HepG2 (cell line): ENCODE data around the gene WDR18. TPM values are rescaled to one million over a fixed set of nuclear protein-coding genes. Genes with fewer than 3 reads are reported as not detected.

Experiments
- ERF ChIP-seq: IDR thresholded peaks from 2 replicates; pipeline ENCODE4 v1.6.1; 2018; ENCODE audit warnings: missing biosample characterization, missing genetic modification reagents
- GMEB2 ChIP-seq: IDR thresholded peaks from 2 replicates; pipeline ENCODE4 v1.6.1; 2016; ENCODE audit warnings: missing biosample characterization, missing genetic modification reagents, low read depth
- HOXA5 ChIP-seq: sonication (generic); formaldehyde crosslinking; IDR thresholded peaks from 2 replicates; pipeline ENCODE4 v1.4.0; 2020; ENCODE audit warnings: missing genetic modification reagents
- KLF13 ChIP-seq: sonication (generic); formaldehyde crosslinking; IDR thresholded peaks from 2 replicates; pipeline ENCODE4 v1.4.0; 2020; ENCODE audit warnings: mild to moderate bottlenecking, missing genetic modification reagents
- KLF16 ChIP-seq, 2 experiments: sonication (generic) in 1 of 2; formaldehyde crosslinking in 1 of 2; IDR thresholded peaks; 2 replicates each; pipeline versions ENCODE4 v1.6.1 to v1.8.0; 2016 to 2023; ENCODE audit warnings: missing genetic modification reagents in 2 of 2, missing compliant biosample characterization in 1 of 2
- RFX5 ChIP-seq: IDR thresholded peaks from 2 replicates; pipeline ENCODE4 v1.6.1; 2011; ENCODE audit warnings: low read depth, low read length, improper control_type of control experiment
- SALL2 ChIP-seq: sonication (generic); formaldehyde crosslinking; IDR thresholded peaks from 2 replicates; pipeline ENCODE4 v1.8.1; 2023; ENCODE audit warnings: mild to moderate bottlenecking, missing genetic modification reagents, inconsistent platforms
- SPEN ChIP-seq: sonication (generic); formaldehyde crosslinking; IDR thresholded peaks from 2 replicates; pipeline ENCODE4 v1.5.1; 2020; ENCODE audit warnings: low read depth, mild to moderate bottlenecking, missing genetic modification reagents
- SRSF1 ChIP-seq: fragments of 200-400 bp; formaldehyde crosslinking; optimal IDR thresholded peaks from 2 replicates; pipeline ENCODE3; 2017; ENCODE audit warnings: mild to moderate bottlenecking, low read depth, low read length, moderate library complexity
- TEF ChIP-seq: sonication (generic); formaldehyde crosslinking; IDR thresholded peaks from 2 replicates; pipeline ENCODE4 v1.5.0; 2020; ENCODE audit warnings: missing genetic modification reagents
- THRA ChIP-seq: sonication (generic); formaldehyde crosslinking; IDR thresholded peaks from 2 replicates; pipeline ENCODE4 v1.4.0; 2020; ENCODE audit warnings: missing genetic modification reagents, borderline replicate concordance
- TP53 ChIP-seq: sonication (generic); formaldehyde crosslinking; conservative IDR thresholded peaks from 2 replicates; pipeline ENCODE4 v1.4.0; 2020; ENCODE audit warnings: missing genetic modification reagents
- U2AF1 ChIP-seq: fragments of 200-400 bp; formaldehyde crosslinking; optimal IDR thresholded peaks from 2 replicates; pipeline ENCODE3; 2017; ENCODE audit warnings: mild to moderate bottlenecking, low read depth, low read length
- ZBTB25 ChIP-seq: IDR thresholded peaks from 2 replicates; pipeline ENCODE4 v1.6.1; 2018; ENCODE audit warnings: missing genetic modification reagents
- ZBTB38 ChIP-seq: sonication (generic); formaldehyde crosslinking; IDR thresholded peaks from 2 replicates; pipeline ENCODE4 v1.5.1; 2020; ENCODE audit warnings: mild to moderate bottlenecking, missing genetic modification reagents
- ZBTB7B ChIP-seq: sonication (generic); formaldehyde crosslinking; IDR thresholded peaks from 2 replicates; pipeline ENCODE4 v1.4.0; 2020; ENCODE audit warnings: missing genetic modification reagents
- ZFP90 ChIP-seq: sonication (generic); formaldehyde crosslinking; IDR thresholded peaks from 2 replicates; pipeline ENCODE4 v1.8.0; 2022; ENCODE audit warnings: missing genetic modification reagents, mild to moderate bottlenecking, inconsistent platforms, borderline replicate concordance
- ZNF18 ChIP-seq: sonication (generic); formaldehyde crosslinking; IDR thresholded peaks from 2 replicates; pipeline ENCODE4 v1.8.0; 2022; ENCODE audit warnings: mild to moderate bottlenecking, missing genetic modification reagents; ENCODE audit not compliant: insufficient replicate concordance
- ZNF337 ChIP-seq: sonication (generic); formaldehyde crosslinking; IDR thresholded peaks from 2 replicates; pipeline ENCODE4 v1.5.1; 2020; ENCODE audit warnings: missing genetic modification reagents, low read depth, mild to moderate bottlenecking, borderline replicate concordance
- ZNF569 ChIP-seq: sonication (generic); formaldehyde crosslinking; IDR thresholded peaks from 2 replicates; pipeline ENCODE4 v1.5.0; 2020; ENCODE audit warnings: mild to moderate bottlenecking, missing genetic modification reagents, moderate library complexity, borderline replicate concordance
- ZNF605 ChIP-seq: sonication (generic); formaldehyde crosslinking; IDR thresholded peaks from 2 replicates; pipeline ENCODE4 v1.8.0; 2022; ENCODE audit warnings: mild to moderate bottlenecking, missing genetic modification reagents
- ZNF660 ChIP-seq: sonication (generic); formaldehyde crosslinking; IDR thresholded peaks from 2 replicates; pipeline ENCODE4 v1.5.1; 2020; ENCODE audit warnings: mild to moderate bottlenecking, low read depth, missing genetic modification reagents, borderline replicate concordance
- ZNF691 ChIP-seq: sonication (generic); formaldehyde crosslinking; IDR thresholded peaks from 2 replicates; pipeline ENCODE4 v1.4.0; 2020; ENCODE audit warnings: missing genetic modification reagents, low read depth, mild to moderate bottlenecking, borderline replicate concordance
- polyA plus RNA-seq, 8 experiments: library from polyadenylated mRNA; depleted of rRNA in 3 of 8; stranded (reverse) in 7 of 8; unstranded in 1 of 8; fragments of >200 nt; fragmentation: Illumina TruSeq in 4 of 8; extraction: Trizol in 4 of 8; gene quantifications; 2 replicates each; pipeline versions ENCODE4 v1.2.1 to v1.2.3, GENCODE V29; 2011 to 2016; ENCODE audit warnings: low read depth in 4 of 8, missing spikeins in 1 of 8, mixed read lengths in 1 of 8; ENCODE audit not compliant: insufficient read depth in 1 of 8
- total RNA-seq, 5 experiments: library from RNA; depleted of rRNA; stranded (reverse); fragments of >200 nt; fragmentation: Illumina TruSeq; extraction: Trizol; gene quantifications; 2 replicates each; pipeline ENCODE4 v1.2.3, GENCODE V29; 2016; ENCODE audit warnings: low read depth in 1 of 5

Gene WDR18
- total and polyA plus RNA-seq, 2 of the 13 experiments (the other 11 are each of a cell fraction or from before 2014, with no cell fraction given), result 36.4 to 47.6 TPM

- peak in 1 of 2 experiments; percentile 43; a peak in 1 of 4 replicates for TF ChIP-seq KLF16 (CRISPR knock-in tag; IDR thresholded peaks at IDR 0.05)
- TF ChIP-seq SRSF1, result no peak
- TF ChIP-seq THRA, result peak; percentile 61; the same call in 1 of the 2 replicates
- 0 out of 2 replicates have a peak, but pooled peaks have one; percentile 27 for TF ChIP-seq ZFP90 (CRISPR knock-in tag)
- 0 out of 2 replicates have a peak, but pooled peaks have one; percentile 54 for TF ChIP-seq ZBTB25 (CRISPR knock-in tag)
- no peak for TF ChIP-seq SPEN (CRISPR knock-in tag)
- no peak for TF ChIP-seq GMEB2
- TF ChIP-seq ERF (CRISPR knock-in tag), result peak; percentile 22; the same call in 1 of the 2 replicates
- TF ChIP-seq KLF13, result no peak
- TF ChIP-seq ZNF691 (CRISPR knock-in tag), result peak; percentile 58; the same call in 1 of the 2 replicates
- no peak for TF ChIP-seq TP53 (CRISPR knock-in tag)
- TF ChIP-seq ZNF18 (CRISPR knock-in tag), result no peak
- peak; percentile 78; the same call in 1 of the 2 replicates for TF ChIP-seq ZBTB7B (CRISPR knock-in tag)
- 0 out of 2 replicates have a peak, but pooled peaks have one; percentile 30 for TF ChIP-seq ZNF337
- peak; percentile 31; the same call in 1 of the 2 replicates for TF ChIP-seq ZBTB38 (CRISPR knock-in tag)
- no peak for TF ChIP-seq TEF (CRISPR knock-in tag)
- TF ChIP-seq SALL2 (CRISPR knock-in tag), result no peak
- no peak for TF ChIP-seq ZNF660 (CRISPR knock-in tag)
- peak; percentile 43 for TF ChIP-seq U2AF1
- peak; percentile 15; the same call in 1 of the 2 replicates for TF ChIP-seq ZNF569 (CRISPR knock-in tag)
- no peak for TF ChIP-seq HOXA5 (CRISPR knock-in tag)
- TF ChIP-seq ZNF605 (CRISPR knock-in tag), result peak; percentile 65
- TF ChIP-seq RFX5, result no peak
Observed at GRCh38 chr19:993361-993830, 9.3 kb downstream of the WDR18 start (continued).
